RWPE1 (cell line): Measurements from ENCODE around the gene P2RY6.
A peak's percentile ranks its signal among the peaks of the same experiment; 100 is the strongest.

ENCODE experiments used
- CTCF ChIA-PET: fragments of 350-600 bp; sonication (Branson Sonifier 250); formaldehyde crosslinking; extraction: SDS; loops from one replicate; lab custom pipeline; 2021; lab: Yijun Ruan, JAX
- POLR2A ChIA-PET: fragments of 400-600 bp; formaldehyde crosslinking; extraction: SDS; loops from one replicate; lab custom pipeline; 2020; ENCODE audit warnings: antibody characterized with exemption; ENCODE audit not compliant: low non-redundant PET; lab: Yijun Ruan, JAX
- DNase-seq: peaks from one replicate; pipeline ENCODE4 v3.0.0; 2012; ENCODE audit warnings: low spot score
- H3K27ac ChIP-seq: fragments of 450-650 bp; 2 replicates; pipeline ENCODE4 v1.5.1; 2017
- TF ChIP-seq, protein P1 (sequence below): fragments of 450-650 bp; conservative IDR thresholded peaks from 2 replicates; pipeline ENCODE4 v1.5.1; 2017; ENCODE audit warnings: low read depth, mild to moderate bottlenecking

P2RY6 gene

DNA sequence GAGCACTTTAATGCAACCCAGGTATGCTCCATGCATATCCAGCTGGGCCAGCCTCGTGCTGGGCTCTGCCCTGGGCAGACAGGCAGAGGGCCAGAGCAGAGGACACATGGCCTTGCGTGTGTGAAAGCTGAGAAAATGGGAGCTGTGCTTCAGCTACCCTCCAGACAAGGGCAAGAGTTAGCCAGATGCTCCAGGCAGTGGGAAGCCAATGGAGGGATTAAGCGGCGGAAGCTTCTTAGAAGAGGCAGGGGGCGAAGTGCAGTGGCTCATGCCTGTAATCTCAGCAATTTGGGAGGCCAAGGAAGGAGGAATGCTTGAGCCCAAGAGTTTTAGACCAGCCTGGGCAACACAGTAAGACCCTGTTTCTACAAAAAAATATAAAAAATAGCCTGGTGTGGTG, 26.1 kb downstream of the P2RY6 start:
- CTCF ChIA-PET: interaction anchor here (0.6 to 1.9 kb wide), 6 partner anchors 9 to 135 kb away, joined by 3 to 8 read pairs (median 4); no protein-coding TSS in a partner anchor
- TF ChIP-seq, protein P1, sequence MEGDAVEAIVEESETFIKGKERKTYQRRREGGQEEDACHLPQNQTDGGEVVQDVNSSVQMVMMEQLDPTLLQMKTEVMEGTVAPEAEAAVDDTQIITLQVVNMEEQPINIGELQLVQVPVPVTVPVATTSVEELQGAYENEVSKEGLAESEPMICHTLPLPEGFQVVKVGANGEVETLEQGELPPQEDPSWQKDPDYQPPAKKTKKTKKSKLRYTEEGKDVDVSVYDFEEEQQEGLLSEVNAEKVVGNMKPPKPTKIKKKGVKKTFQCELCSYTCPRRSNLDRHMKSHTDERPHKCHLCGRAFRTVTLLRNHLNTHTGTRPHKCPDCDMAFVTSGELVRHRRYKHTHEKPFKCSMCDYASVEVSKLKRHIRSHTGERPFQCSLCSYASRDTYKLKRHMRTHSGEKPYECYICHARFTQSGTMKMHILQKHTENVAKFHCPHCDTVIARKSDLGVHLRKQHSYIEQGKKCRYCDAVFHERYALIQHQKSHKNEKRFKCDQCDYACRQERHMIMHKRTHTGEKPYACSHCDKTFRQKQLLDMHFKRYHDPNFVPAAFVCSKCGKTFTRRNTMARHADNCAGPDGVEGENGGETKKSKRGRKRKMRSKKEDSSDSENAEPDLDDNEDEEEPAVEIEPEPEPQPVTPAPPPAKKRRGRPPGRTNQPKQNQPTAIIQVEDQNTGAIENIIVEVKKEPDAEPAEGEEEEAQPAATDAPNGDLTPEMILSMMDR: no peak
- POLR2A ChIA-PET: no interaction called here
- DNase-seq: no peak
- H3K27ac ChIP-seq: no peak overlapping the region

DNA sequence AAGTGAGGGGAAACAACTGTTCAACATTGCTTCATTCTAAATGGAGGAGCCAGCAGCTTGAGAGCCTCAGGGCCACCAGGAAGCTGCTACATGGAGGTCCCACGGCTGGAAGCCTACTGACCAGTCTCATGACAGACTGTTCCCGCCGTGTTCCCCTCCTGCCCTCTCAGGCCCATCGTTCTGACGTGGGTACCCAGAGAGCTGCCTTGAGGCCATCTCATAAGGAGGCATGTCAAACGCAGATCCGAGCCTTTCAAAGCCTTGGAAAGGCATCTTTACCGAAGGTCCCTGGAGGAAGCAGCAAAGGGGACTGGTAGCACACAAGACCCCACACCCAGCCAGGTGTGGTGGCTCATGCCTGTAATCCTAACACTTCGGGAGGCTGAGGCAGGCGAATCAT, 27.6 kb downstream of the P2RY6 start:
- POLR2A ChIA-PET: interaction anchor here (0.6 kb wide), 1 partner anchor 29 kb away, joined by 4 read pairs; no protein-coding TSS in a partner anchor
- DNase-seq: no peak
- CTCF ChIA-PET: interaction anchor here (0.6 to 1.9 kb wide), 4 partner anchors 11 to 1317 kb away, joined by 3 to 8 read pairs (median 3); no protein-coding TSS in a partner anchor
- TF ChIP-seq, protein P1: no peak
- H3K27ac ChIP-seq: no peak overlapping the region

DNA sequence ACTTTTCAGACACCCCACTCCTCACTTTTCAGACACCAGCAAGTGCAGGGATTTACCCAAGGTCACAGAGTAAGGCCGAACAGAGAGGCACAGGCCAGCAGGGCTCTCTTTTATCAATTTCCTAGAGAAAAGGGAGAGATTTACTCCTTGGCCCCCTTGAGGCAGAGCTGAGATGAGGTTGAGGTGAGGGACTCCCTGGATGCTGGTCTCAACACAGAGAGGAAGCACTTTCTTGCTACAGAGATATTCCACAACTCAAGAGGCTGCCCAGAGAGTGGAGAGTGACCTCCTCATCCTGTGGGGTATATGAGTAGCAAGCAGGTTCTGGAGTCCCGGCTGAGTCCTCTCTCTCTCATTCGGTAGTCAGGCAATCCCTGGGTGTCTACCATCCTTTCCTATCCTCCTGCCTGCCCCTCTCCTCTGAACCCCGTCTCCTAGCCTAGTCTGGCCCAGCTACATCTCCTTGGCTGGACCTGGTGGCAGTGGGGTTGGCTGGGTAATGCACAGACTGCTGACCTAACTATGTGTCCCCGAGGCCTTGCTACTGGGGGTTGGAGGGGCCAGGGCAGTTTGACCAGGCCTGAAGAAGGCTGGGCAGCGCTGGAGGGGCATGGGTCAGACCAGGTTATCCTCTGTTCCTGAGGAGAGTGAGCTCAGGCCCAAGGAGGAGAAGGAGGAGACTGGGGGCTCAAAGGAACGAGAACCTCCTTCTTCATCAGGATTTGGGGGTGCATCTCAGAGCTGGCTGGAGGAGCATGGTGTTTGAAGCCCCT, 34.1 kb downstream of the P2RY6 start:
- TF ChIP-seq, protein P1: no peak
- POLR2A ChIA-PET: no interaction called here
- CTCF ChIA-PET: interaction anchor here (0.5 to 4.0 kb wide), 24 partner anchors 7 to 1700 kb away, joined by 3 to 79 read pairs (median 4); no protein-coding TSS in a partner anchor
- H3K27ac ChIP-seq: peak overlapping the region; percentile 98
- no peak for DNase-seq

DNA sequence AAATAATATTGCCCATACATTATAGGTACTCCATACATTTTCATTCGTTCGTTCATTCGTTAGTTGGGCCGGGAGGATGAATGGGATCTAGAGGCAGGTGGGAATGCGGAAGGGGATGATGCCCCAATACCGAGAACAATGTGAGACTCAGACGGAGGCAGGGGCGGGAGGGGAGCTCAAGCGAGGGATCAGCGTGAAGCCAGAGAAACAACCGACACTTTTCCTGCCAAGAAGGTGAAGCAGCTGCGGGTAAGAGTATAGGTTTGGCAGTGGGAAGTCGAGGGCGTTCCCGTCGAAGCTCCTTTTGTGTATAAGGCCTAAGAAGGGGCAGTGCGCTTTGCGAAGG, 34.8 kb downstream of the P2RY6 start:
- POLR2A ChIA-PET: no interaction called here
- TF ChIP-seq, protein P1: no peak
- H3K27ac ChIP-seq: peak overlapping the region; percentile 98
- no peak for DNase-seq
- CTCF ChIA-PET: interaction anchor here (0.5 to 4.0 kb wide), 25 partner anchors 8 to 1699 kb away, joined by 3 to 79 read pairs (median 3); no protein-coding TSS in a partner anchor

DNA sequence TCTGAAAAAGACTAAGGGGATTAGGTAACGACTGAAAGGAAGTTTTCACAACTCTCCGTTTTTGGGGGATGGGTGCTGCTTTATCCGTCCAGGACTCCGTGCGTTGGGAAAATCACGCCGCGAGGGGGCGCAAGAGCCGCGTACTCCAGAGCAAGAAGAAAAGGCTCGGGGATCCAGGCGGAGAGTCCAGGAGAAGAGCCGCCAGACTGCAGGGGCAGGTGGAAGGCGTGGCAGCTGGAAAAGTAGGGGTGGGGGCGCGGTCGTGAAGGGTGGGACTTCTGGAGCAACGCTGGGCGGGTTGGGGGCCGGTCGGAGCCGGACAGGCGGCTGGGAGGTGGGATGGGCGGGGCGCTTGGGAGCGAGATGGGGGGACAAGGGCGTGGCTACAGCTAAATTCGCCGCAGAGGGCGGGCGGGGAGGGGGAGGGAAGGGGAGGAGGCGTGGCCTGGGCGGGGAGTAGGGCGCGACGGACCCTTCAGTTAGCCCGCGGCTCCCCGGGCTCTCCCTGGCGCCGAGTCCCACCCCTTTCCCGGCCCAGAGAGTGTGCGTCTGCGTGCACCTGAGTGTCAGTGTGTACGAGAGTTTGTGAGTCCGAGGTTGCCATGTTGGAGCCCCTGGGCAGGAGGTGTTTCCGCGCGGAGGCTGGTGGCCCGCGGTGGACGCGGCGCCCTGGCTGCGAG, 35.3 kb downstream of the P2RY6 start:
- POLR2A ChIA-PET: no interaction called here

More for the DNA sequence above, 35.3 kb downstream of the P2RY6 start:
- H3K27ac ChIP-seq: peak overlapping the region; percentile 98
- CTCF ChIA-PET: interaction anchor here (0.6 to 4.0 kb wide), 29 partner anchors 8 to 645 kb away, joined by 3 to 79 read pairs (median 3); no protein-coding TSS in a partner anchor
- TF ChIP-seq, protein P1: peak; percentile 84
- DNase-seq: peak; percentile 98
